GM10248 (cell line): ENCODE results near the gene SYNE1.

Source experiments
- CTCF ChIA-PET: fragments of 300-600 bp; sonication (Branson Sonifier 250); formaldehyde crosslinking; extraction: SDS; loops from one replicate; lab custom pipeline; 2021; ENCODE audit warnings: antibody characterized with exemption; lab: Yijun Ruan, JAX
- POLR2A ChIA-PET: fragments of 350-650 bp; sonication (Branson Sonifier 250); formaldehyde crosslinking; extraction: SDS; loops from one replicate; lab custom pipeline; 2020; ENCODE audit warnings: antibody characterized with exemption; lab: Yijun Ruan, JAX
- DNase-seq: peaks from one replicate; pipeline ENCODE4 v3.0.0; 2012; ENCODE audit errors: extremely low spot score
- TF ChIP-seq, protein P1 (sequence below): IDR thresholded peaks from 2 replicates; pipeline ENCODE4 v1.5.1; 2012; ENCODE audit warnings: mild to moderate bottlenecking, low read depth; ENCODE audit errors: extremely low read depth, missing control alignments, control extremely low read depth

Gene SYNE1

DNA sequence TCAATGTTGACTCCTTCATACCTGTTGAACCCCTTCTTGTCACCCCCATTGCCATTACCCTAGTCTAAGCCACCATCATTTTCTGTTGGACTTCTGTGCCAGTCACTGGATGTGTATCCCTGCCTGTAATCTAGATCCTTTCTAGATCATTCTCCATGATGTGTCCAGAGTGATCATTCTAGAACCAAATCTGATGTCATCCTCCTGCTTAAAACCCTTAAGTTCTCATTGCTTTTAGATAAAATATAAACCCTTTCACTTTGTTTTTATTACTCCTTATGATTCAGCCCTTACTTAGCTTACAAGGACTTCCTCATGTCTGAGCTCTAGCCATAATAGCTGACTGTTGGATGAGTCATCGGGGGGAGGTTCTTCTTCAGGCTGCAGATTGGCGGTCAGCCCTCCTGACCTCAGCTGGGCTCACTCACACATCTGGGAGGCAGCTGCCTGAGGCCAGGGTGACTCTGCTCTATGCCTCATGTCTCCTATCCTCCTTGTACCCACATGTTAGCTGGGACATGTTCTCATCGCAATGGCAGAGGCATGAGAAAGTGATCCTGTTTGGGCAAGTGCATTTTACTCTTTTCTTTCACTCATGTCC, 542.1 kb downstream of the SYNE1 start:
- TF ChIP-seq, protein P1, sequence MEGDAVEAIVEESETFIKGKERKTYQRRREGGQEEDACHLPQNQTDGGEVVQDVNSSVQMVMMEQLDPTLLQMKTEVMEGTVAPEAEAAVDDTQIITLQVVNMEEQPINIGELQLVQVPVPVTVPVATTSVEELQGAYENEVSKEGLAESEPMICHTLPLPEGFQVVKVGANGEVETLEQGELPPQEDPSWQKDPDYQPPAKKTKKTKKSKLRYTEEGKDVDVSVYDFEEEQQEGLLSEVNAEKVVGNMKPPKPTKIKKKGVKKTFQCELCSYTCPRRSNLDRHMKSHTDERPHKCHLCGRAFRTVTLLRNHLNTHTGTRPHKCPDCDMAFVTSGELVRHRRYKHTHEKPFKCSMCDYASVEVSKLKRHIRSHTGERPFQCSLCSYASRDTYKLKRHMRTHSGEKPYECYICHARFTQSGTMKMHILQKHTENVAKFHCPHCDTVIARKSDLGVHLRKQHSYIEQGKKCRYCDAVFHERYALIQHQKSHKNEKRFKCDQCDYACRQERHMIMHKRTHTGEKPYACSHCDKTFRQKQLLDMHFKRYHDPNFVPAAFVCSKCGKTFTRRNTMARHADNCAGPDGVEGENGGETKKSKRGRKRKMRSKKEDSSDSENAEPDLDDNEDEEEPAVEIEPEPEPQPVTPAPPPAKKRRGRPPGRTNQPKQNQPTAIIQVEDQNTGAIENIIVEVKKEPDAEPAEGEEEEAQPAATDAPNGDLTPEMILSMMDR = no peak
- ChIA-PET CTCF (no interaction called here), POLR2A (no interaction called here)
- DNase-seq = no peak

GRCh38 chr6:152094276-152094675, 542.9 kb downstream of the SYNE1 start:
- POLR2A ChIA-PET = no interaction called here
- CTCF ChIA-PET = no interaction called here
- TF ChIP-seq, protein P1 = no peak
- DNase-seq = no peak

GRCh38 chr6:152093711-152094110, 543.5 kb downstream of the SYNE1 start:
- POLR2A ChIA-PET = no interaction called here
- TF ChIP-seq, protein P1 = no peak
- DNase-seq = no peak
- CTCF ChIA-PET = no interaction called here

DNA sequence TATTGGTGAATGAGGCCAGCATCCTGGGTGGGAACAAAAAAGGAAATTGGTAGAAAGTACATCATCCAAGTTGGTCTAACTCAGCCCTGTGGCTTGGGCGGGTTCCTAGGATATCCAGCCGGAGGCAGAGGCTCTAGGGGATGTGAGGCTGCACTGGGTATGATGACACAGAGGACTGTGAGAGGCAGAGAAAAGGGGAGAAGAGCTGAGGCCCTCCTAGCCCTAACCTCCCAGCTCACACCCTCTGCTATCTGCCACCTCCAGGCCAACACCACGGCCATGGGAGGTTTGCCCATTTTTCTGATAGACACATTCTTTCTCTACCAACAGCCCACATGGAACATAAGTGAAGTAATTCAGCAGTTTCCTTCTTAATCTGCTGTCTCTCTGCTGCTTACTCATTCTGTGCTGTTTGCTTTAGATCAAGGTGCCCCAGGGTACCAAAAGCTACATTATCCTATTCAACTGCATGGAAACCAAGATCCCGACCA, 545.3 kb downstream of the SYNE1 start:
- CTCF ChIA-PET = no interaction called here
- TF ChIP-seq, protein P1 = no peak
- no peak for DNase-seq
- POLR2A ChIA-PET = no interaction called here

DNA sequence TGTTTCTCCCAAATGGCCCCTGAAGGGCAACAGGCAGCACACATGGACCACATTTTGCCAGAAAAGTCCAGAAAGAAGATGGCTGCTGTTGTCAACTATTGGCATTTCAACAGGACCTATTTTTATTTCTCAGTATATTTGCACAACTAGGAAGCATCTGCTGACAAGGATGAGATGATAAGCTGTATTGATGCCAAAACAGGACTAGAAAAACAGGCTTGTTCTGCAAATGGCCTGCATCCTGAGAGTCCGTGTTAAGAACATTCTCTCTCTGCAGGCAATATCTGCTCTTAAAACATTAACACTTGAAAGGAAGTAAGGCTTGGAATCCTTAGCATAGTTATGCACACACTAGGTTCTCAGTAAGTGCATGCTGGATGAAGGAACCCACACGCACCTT, 546.0 kb downstream of the SYNE1 start:
- CTCF ChIA-PET = no interaction called here
- TF ChIP-seq, protein P1 = no peak
- no peak for DNase-seq

GRCh38 chr6:152089992-152090391, 547.2 kb downstream of the SYNE1 start:
- CTCF ChIA-PET = no interaction called here
- TF ChIP-seq, protein P1 = no peak
- POLR2A ChIA-PET = no interaction called here

More for the DNA sequence above, 546.0 kb downstream of the SYNE1 start:
- POLR2A ChIA-PET = no interaction called here

DNA sequence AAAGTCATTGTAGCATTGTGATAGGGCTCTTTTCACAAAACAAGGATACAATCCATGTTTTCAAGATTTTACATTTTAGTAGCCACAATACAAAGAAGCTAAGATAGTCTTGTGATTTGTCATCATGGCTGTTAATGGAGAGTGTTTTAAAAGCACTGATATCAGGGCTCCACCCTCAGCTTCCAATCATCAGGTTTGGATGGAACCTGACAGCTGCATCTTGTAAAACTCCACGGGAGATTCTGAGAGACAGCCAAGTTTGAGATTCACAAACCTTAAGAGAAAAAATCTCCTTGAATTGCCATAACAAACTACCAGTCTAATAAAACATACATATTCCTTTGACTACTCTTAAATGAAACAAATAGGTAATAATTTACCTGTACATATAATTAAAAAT, 549.5 kb downstream of the SYNE1 start:
- ChIA-PET CTCF (no interaction called here), POLR2A (no interaction called here)
- TF ChIP-seq, protein P1 = no peak

More at GRCh38 chr6:152089992-152090391, 547.2 kb downstream of the SYNE1 start:
- no peak for DNase-seq

More for the DNA sequence above, 549.5 kb downstream of the SYNE1 start:
- no peak for DNase-seq
